Cardiac fibroblast (primary cell): ENCODE measurements around the gene TMEM178B.

Experiments
- DNase-seq, 2 donors: peaks; one replicate each; pipeline versions ENCODE4 v3.0.0 to v3.0.0-alpha.2; 2010; ENCODE audit warnings: low read depth in 2 of 2
- H3K4me3 ChIP-seq, 2 donors: replicated peaks in 1 of 2; 1 replicate in 1 of 2; 2 replicates in 1 of 2; pipeline ENCODE4 v1.5.1; 2011; ENCODE audit warnings: low read depth in 2 of 2, low read length in 2 of 2, mild to moderate bottlenecking in 2 of 2, moderate library complexity in 1 of 2
- CTCF ChIP-seq: IDR thresholded peaks from one replicate; pipeline ENCODE4 v1.5.1; 2011; ENCODE audit warnings: low read depth, mild to moderate bottlenecking, low read length, inconsistent platforms

Gene TMEM178B

GRCh38 chr7:141220263-141220880 is 146.5 kb downstream of the TMEM178B start:
- DNase-seq: peak in 1 of 2 donors; percentile 5
- H3K4me3 ChIP-seq: no peak overlapping the region
- peak; percentile 14 for TF ChIP-seq CTCF

GRCh38 chr7:141221007-141221612 is 147.2 kb downstream of the TMEM178B start:
- no peak overlapping the region for H3K4me3 ChIP-seq
- TF ChIP-seq CTCF: no peak
- no peak for DNase-seq

- no peak for DNase-seq
- TF ChIP-seq CTCF: no peak
- no peak overlapping the region for H3K4me3 ChIP-seq
Measured at GRCh38 chr7:141225916-141226618, 152.2 kb downstream of the TMEM178B start.

GRCh38 chr7:141227454-141227853 is 153.6 kb downstream of the TMEM178B start:
- no peak overlapping the region for H3K4me3 ChIP-seq
- DNase-seq: no peak
- no peak for TF ChIP-seq CTCF

GRCh38 chr7:141228482-141228881 is 154.6 kb downstream of the TMEM178B start:
- no peak overlapping the region for H3K4me3 ChIP-seq
- no peak for TF ChIP-seq CTCF
- DNase-seq: no peak

GRCh38 chr7:141231018-141231792 is 157.3 kb downstream of the TMEM178B start:
- no peak overlapping the region for H3K4me3 ChIP-seq
- TF ChIP-seq CTCF: no peak
- peak; percentile 4 to 27 for DNase-seq
